ENCODE results near the gene ERMN. TPM values are rescaled to one million over a fixed set of nuclear protein-coding genes. Genes with fewer than 3 reads are reported as not detected.

The ERMN gene
- total RNA-seq, 2 donors from 2014 or later, result 0.17 TPM; not detected in 1

GRCh38 chr2:157363612-157364101, 38.0 kb upstream of the ERMN start:
- DNase-seq (ENCODE audit: low spot score), result no peak
- TF ChIP-seq CTCF (IDR thresholded peaks at IDR 0.05) (no peak), POLR2AphosphoS5 (IDR thresholded peaks at IDR 0.05) (no peak), POLR2A (IDR thresholded peaks at IDR 0.05) (no peak)
- WGBS, result 55% methylated on average over 2 of the region's 2 CpGs
- H3K4me3 ChIP-seq, result no peak overlapping the region
- no peak overlapping the region for H3K27ac ChIP-seq
- H3K36me3 ChIP-seq, result no peaks in the 10 kb centered on the region
- H3K27me3 ChIP-seq (replicated peaks; ENCODE audit: insufficient read depth), result no peaks in the 10 kb centered on the region
- intact Hi-C loops (cut with DNase I), result no loop called here
- H3K9me3 ChIP-seq, result no peaks in the 10 kb centered on the region
- no peaks in the 10 kb centered on the region for H3K4me1 ChIP-seq (replicated peaks)

GRCh38 chr2:157362627-157363026, 37.0 kb upstream of the ERMN start:
- intact Hi-C loops (cut with DNase I), result no loop called here

GRCh38 chr2:157361526-157361925, 35.9 kb upstream of the ERMN start:
- Histone ChIP-seq H3K27me3 (replicated peaks; ENCODE audit: insufficient read depth) (no peaks in the 10 kb centered on the region), H3K36me3 (no peaks in the 10 kb centered on the region), H3K27ac (no peak overlapping the region), H3K9me3 (no peaks in the 10 kb centered on the region), H3K4me1 (replicated peaks) (no peaks in the 10 kb centered on the region), H3K4me3 (no peak overlapping the region)
- no peak for TF ChIP-seq CTCF (IDR thresholded peaks at IDR 0.05)
- TF ChIP-seq POLR2AphosphoS5 (IDR thresholded peaks at IDR 0.05), result no peak
- TF ChIP-seq POLR2A (IDR thresholded peaks at IDR 0.05), result no peak
- intact Hi-C loops (cut with DNase I), result no loop called here
- DNase-seq (ENCODE audit: low spot score), result no peak

More at GRCh38 chr2:157362627-157363026, 37.0 kb upstream of the ERMN start:
- Histone ChIP-seq H3K27me3 (replicated peaks; ENCODE audit: insufficient read depth) (no peaks in the 10 kb centered on the region), H3K36me3 (no peaks in the 10 kb centered on the region), H3K27ac (no peak overlapping the region), H3K4me1 (replicated peaks) (no peaks in the 10 kb centered on the region), H3K4me3 (no peak overlapping the region), H3K9me3 (no peaks in the 10 kb centered on the region)
- TF ChIP-seq CTCF (IDR thresholded peaks at IDR 0.05) (no peak), POLR2AphosphoS5 (IDR thresholded peaks at IDR 0.05) (no peak), POLR2A (IDR thresholded peaks at IDR 0.05) (no peak)
- WGBS, result 92% methylated on average over 2 of the region's 2 CpGs
- DNase-seq (ENCODE audit: low spot score), result no peak

DNA sequence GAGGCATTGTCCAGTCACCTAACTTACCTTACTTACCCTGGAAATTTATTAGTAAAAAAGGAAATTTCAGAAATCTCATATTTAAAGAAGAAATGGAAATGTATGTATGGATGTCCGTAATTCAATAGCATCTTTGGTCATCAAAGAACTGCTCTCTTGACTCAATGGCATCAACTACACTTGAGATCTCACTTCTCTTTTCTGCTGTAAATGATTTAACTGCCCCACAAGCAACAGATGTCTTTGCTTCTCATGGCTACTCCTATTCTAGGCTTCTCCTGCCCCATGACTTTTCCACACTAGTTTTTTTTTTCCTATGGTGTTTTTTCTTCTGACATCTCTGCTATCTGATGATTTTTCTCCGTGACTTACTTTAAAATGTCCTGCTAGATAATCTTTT, 34.0 kb upstream of the ERMN start:
- WGBS, result 94% methylated on average over 2 of the region's 2 CpGs
- intact Hi-C loops (cut with DNase I), result no loop called here

More for the DNA sequence above, 34.0 kb upstream of the ERMN start:
- Histone ChIP-seq H3K9me3 (no peaks in the 10 kb centered on the region), H3K4me3 (no peak overlapping the region), H3K27me3 (replicated peaks; ENCODE audit: insufficient read depth) (no peaks in the 10 kb centered on the region), H3K27ac (no peak overlapping the region), H3K4me1 (replicated peaks) (no peaks in the 10 kb centered on the region), H3K36me3 (no peaks in the 10 kb centered on the region)
- TF ChIP-seq CTCF (IDR thresholded peaks at IDR 0.05) (no peak), POLR2A (IDR thresholded peaks at IDR 0.05) (no peak), POLR2AphosphoS5 (IDR thresholded peaks at IDR 0.05) (no peak)
- DNase-seq (ENCODE audit: low spot score), result no peak

Measured in prostate gland (tissue), 2 donors.